ENCODE results near the gene TEPSIN. TPM values are rescaled to one million over a fixed set of nuclear protein-coding genes. Genes with fewer than 3 reads are reported as not detected.

Gene TEPSIN
- total and polyA plus RNA-seq, 2 of the 8 experiments (the other 6 are each of a cell fraction or from before 2014, with no cell fraction given), result 22.9 to 28.0 TPM

GRCh38 chr17:81218459-81218858 lies 20.4 kb downstream of the TEPSIN start:
- H3K79me1 ChIP-seq (ENCODE audit: low read depth, low read length), result peaks cover 19% of the 10 kb centered on the region
- H4K8ac ChIP-seq (ENCODE audit: extremely low read depth, insufficient read depth, low read length), result no peak overlapping the region
- ChIA-PET POLR2A (ENCODE audit: partially characterized antibody) (interaction anchor here (1.0 to 1.1 kb wide), 2 partner anchors 14 to 20 kb away, joined by 3 read pairs; no protein-coding TSS in a partner anchor), CTCF (ENCODE audit: partially characterized antibody) (interaction anchor here (1.1 to 1.6 kb wide), 3 partner anchors 12 to 79 kb away, joined by 3 to 4 read pairs (median 4); no protein-coding TSS in a partner anchor)
- H4K20me1 ChIP-seq (replicated peaks in 1 of 2; ENCODE audit: control insufficient read depth in 1 of 2, insufficient read depth in 2 of 2, low read length in 2 of 2), result peaks cover 4 to 12% of the 10 kb centered on the region in 2 experiments
- no peak overlapping the region for H3K27ac ChIP-seq (ENCODE audit: low read depth, low read length)
- FAIRE-seq (no peak), DNase-seq (ENCODE audit: low read depth in 1 of 2, low spot score in 2 of 2) (no peak)
- no peaks in the 10 kb centered on the region for H3K27me3 ChIP-seq (replicated peaks in 1 of 4; ENCODE audit: control insufficient read depth in 3 of 4, extremely low read depth in 1 of 4, insufficient read depth in 3 of 4, low read length in 3 of 4)
- H3K79me2 ChIP-seq (ENCODE audit: control insufficient read depth in 1 of 2, insufficient read depth in 2 of 2, low read length in 2 of 2), result peaks cover 0 to 15% of the 10 kb centered on the region in 2 experiments; a peak in 1 of 4 replicates
- no peaks in the 10 kb centered on the region for H3K9me3 ChIP-seq (ENCODE audit: insufficient read depth in 2 of 2, low read depth in 1 of 2, low read length in 1 of 2)
- H2BK120ac ChIP-seq (replicated peaks; ENCODE audit: low read depth, low read length), result no peak overlapping the region
- peaks cover 0 to 12% (median 9%) of the 10 kb centered on the region in 4 experiments; a peak in 5 of 7 replicates for H3K4me1 ChIP-seq (replicated peaks in 1 of 4; ENCODE audit: control insufficient read depth in 3 of 4, insufficient read depth in 4 of 4, low read length in 3 of 4)
- H3K4ac ChIP-seq (replicated peaks; ENCODE audit: insufficient read length, low read depth, low read length), result no peak overlapping the region
- no peak overlapping the region for H4K5ac ChIP-seq (ENCODE audit: insufficient read length, low read depth, low read length)
- no peak overlapping the region for H3K56ac ChIP-seq (replicated peaks; ENCODE audit: insufficient read length, low read depth, low read length)
- no peak overlapping the region for H4K91ac ChIP-seq (replicated peaks; ENCODE audit: insufficient read length, low read length)
- peaks cover 0 to 5% (median 0%) of the 10 kb centered on the region in 4 experiments; a peak in 1 of 8 replicates for H3K36me3 ChIP-seq (ENCODE audit: control insufficient read depth in 2 of 4, insufficient read depth in 4 of 4, low read length in 3 of 4)
- H2BK15ac ChIP-seq (ENCODE audit: low read length), result no peak overlapping the region
- H3K23me2 ChIP-seq (ENCODE audit: low read depth, low read length), result peaks cover 9% of the 10 kb centered on the region; the same call in 1 of the 2 replicates
- no peak overlapping the region for H2BK20ac ChIP-seq (ENCODE audit: low read length)
- TF ChIP-seq EP300 (IDR thresholded peaks at IDR 0.05; ENCODE audit: borderline replicate concordance in 1 of 2, low read depth in 2 of 2, low read length in 2 of 2), result no peak
- TF ChIP-seq SIN3A (conservative IDR thresholded peaks at IDR 0.05 in 1 of 2, IDR thresholded peaks at IDR 0.05 in 1 of 2; ENCODE audit: low read depth in 1 of 2, low read length in 2 of 2), result no peak
- TF ChIP-seq RNF2 (IDR thresholded peaks at IDR 0.05; ENCODE audit: borderline replicate concordance, low read depth, low read length, missing control alignments, poor library complexity, severe bottlenecking), result no peak
- no peak for TF ChIP-seq GTF2F1 (IDR thresholded peaks at IDR 0.05; ENCODE audit: borderline replicate concordance, low read depth, low read length)
- H3K9ac ChIP-seq (replicated peaks in 1 of 4; ENCODE audit: extremely low read depth in 1 of 4, low read depth in 3 of 4, low read length in 3 of 4), result no peak overlapping the region
- no peak overlapping the region for H2AK5ac ChIP-seq (ENCODE audit: low read depth, low read length)
- H3K4me2 ChIP-seq (ENCODE audit: insufficient read depth in 1 of 2, low read depth in 2 of 2, low read length in 2 of 2), result no peak overlapping the region
- H2BK5ac ChIP-seq (ENCODE audit: low read depth, low read length), result no peak overlapping the region
- no peak overlapping the region for H2AFZ ChIP-seq (ENCODE audit: low read length)
- no peak overlapping the region for H3K23ac ChIP-seq (ENCODE audit: insufficient read length)
- H3K18ac ChIP-seq (ENCODE audit: extremely low read depth, low read length), result no peak overlapping the region
- H2BK12ac ChIP-seq (ENCODE audit: low read depth, low read length), result no peak overlapping the region
- no peak overlapping the region for H3K4me3 ChIP-seq (ENCODE audit: extremely low read depth in 1 of 4, insufficient read depth in 2 of 4, low read depth in 3 of 4, low read length in 4 of 4)
- WGBS, 2 experiments (ENCODE audit: extremely low coverage in 1 of 2, insufficient coverage in 1 of 2, insufficient read length in 1 of 2, insufficient replicate concordance in 2 of 2, low coverage in 1 of 2, low lambda C conversion rate in 2 of 2, missing lambda C conversion rate in 1 of 2), result 85% methylated on average over 13 of the region's 13 CpGs; no CpG with 5 or more reads in 1 of the 2 experiments
- H3K14ac ChIP-seq (ENCODE audit: insufficient read length), result no peak overlapping the region

Measured in H1 (cell line).